GM12891 (cell line): Measurements from ENCODE around the gene PPP1R13L.

Source experiments
- POLR2A ChIP-seq: IDR thresholded peaks from 2 replicates; pipeline ENCODE4 v1.6.1; 2011; ENCODE audit warnings: low read depth, low read length, control low read depth
- POLR2AphosphoS5 ChIP-seq: IDR thresholded peaks from 2 replicates; pipeline ENCODE4 v1.6.1; 2011; ENCODE audit warnings: low read depth, low read length, control low read depth
- SPI1 ChIP-seq: IDR thresholded peaks from 2 replicates; pipeline ENCODE4 v1.6.1; 2011; ENCODE audit warnings: low read depth, low read length, control low read depth

DNA sequence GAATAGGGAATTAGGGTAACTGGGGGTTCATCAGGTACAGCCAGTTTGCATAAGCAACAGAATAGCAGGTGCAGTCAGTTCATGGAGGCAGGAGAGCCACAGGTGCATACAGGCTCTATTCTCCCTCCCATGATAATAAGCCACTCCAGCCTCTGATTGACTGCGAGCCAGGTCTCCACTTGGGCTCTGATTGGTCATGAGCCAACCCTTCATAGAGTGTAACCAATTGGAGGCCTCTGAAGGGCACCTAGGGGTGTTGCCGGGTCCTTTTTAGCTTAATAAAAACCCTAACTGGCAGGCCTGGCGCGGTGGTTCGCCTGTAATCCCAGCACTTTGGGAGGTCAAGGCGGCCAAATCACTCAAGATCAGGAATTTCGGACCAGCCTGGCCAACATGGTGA is 73.5 kb downstream of the PPP1R13L start:
- TF ChIP-seq POLR2AphosphoS5 (no peak), SPI1 (no peak), POLR2A (no peak)
